Measurements from ENCODE around the gene AATF.

AATF gene

DNA sequence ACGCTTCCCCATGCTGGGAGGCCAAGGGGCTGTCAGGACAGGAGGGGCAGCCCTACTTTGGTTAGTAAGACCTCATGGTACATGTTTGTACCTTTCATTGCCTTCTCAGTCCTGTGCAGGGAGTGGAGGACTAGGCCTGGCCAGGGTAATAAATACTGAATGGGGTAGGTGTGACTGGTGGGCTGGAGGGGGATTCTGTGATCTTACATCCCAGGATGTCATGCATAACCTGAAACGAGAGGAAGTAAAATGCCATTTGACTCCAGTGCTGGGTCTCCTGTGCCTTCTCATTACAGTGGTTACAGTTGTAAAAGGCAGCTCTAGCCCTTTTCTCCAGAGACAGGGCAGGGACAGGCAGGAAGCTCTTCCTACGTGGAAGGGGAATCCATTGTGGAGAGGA lies 138.2 kb downstream of the AATF start:
- no peak for DNase-seq

DNA sequence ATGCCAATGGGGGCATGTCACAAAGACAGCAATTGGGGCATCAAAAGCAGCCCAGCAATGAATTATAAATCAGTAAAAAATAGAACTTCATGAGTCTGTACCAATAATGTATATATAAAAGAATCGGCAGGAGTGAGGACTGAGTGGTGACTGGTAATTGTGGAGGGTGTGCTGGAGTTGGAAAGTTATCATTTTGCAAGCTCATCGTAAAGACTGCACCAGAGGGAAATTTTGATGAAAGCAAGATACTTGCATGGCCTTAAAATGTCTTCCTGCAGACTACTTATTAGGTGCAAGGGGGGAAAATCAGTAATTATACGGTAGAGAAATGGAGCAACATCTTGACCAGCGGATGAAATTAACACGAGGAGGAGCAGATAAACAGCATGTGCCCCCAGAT lies 138.9 kb downstream of the AATF start:
- DNase-seq: no peak

DNA sequence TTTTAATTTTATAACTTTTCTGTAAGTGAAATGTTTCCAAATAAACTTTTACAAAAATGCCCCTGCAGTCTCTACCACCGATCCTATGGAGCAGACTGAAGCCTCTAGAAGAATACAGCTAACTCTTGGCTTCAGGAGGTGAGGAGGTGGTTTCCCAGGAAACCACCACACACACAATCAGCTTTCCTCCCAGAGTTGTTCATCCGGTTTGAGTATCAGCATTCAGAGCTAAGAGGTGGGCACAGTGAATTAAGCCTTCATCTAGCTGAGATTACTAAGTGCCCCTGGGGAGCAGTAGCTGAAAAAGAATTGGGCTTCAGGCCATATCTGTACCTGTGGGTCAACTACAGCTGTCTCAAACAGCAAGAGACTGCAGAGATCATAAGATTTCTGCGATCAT lies 139.7 kb downstream of the AATF start:
- DNase-seq: peak; percentile 8

- no peak for DNase-seq
Observed at GRCh38 chr17:37088913-37089312, 140.2 kb downstream of the AATF start.

DNA sequence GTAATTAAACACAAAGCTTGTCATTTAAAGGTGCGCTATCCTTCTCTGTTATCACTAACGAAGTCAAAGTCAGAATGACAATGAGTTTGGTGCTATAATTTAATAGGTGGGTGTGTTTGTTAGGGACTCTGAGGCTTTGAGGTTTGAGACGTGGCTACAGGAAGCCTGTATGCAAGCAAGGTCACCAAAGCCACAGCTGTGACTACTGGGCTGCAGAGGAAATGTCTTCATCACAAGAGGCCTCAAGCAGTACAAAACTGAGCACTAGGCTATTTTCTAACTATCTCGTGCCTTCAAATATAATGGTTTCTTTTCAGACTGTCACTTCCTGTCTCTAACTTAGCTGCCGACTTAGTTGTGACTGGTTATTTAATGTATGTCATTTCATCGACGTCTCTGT lies 141.2 kb downstream of the AATF start:
- DNase-seq: no peak

DNA sequence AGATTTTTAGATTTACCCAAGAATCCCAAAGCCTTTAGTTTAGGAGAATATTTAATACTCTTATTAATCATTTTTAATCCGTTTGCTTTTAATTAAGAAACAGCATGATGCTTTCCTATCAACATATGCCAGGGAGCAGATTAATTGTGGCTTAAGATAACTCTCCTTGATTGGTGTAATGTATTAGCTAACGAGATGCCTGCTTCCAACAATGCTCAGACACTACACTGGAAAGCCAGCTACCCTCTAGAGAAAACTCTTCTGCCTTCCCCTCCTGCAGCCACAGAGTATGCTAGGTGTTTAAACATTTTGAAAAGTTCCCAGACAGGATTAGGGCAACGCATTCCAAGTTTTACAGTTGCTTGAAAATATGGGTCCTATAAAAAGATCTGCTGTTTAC lies 142.2 kb downstream of the AATF start:
- DNase-seq: no peak

GRCh38 chr17:37092071-37092470 lies 143.3 kb downstream of the AATF start:
- no peak for DNase-seq

DNA sequence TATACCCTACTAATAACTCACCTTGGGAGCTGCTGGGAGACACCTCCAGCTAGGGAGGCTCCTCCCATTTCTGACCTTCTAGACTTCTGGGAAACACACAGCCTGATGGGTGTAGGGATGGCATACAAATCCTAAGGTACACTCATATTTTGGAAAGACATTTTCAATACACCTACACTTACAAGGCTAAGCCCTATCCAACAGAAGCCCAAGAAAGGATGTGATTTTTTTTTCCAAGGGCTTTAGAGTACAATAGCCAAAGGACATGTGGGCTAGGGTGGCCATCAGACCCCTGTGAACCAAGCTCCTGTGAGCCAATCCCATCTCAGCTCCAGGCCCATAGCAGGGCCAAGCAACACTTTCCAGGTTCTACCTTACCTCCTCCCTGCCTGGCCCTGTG lies 143.9 kb downstream of the AATF start:
- no peak for DNase-seq

DNA sequence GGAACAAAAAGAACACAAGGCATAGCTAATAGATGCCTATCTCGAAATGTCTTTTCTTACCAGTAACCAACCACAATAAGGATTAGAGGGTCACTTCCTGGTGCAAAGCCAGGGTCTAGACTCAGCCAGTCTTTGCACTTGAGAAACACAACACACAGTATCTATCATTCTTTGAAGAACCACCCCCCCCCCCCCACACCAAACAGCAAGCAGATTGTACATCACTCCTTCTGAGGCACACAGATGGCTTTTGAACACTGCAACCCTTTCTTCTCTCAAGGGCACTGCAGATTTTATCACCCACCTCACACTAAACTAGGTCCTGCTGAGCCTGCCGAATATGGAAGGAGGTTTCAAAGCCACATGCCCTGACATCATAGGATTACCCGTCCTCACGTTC lies 145.6 kb downstream of the AATF start:
- no peak for DNase-seq

DNA sequence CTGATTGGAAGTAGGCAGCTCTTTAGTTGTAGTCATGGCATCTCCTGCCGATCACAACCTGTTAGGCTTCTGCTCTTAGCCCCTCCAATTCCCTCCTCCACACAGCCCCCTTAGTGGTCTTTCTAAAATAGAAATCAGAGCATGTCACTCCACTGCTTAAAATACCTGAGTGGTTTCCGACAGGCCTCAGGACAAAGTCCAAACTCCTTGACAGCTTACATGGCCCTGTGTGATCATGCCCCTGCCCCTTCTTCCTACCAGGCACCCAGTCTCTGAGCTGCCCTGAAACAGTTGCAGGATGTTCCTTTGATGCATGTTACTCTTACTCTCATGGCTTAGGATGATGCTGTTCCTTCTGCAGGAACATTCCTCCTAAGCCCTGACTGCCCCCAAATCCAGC lies 147.3 kb downstream of the AATF start:
- no peak for DNase-seq

DNA sequence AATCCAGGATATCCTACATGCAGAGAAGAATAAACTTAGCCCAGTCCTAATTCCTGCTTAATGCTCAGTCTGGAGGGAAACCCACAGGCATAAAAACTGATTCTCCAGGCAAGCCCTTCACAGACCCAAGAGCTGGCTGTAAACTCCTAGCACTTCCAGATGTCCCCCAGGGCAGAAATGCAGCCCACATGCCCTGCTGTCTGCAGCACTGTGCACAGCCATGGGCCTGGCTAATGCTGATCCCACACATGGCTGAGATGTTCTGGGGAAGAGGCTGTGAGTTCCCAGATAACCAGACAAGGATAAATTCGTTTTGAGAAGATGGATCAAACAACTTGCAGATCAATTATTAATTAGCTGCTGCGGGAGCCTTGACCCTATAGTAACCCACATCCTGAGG lies 148.4 kb downstream of the AATF start:
- no peak for DNase-seq

DNA sequence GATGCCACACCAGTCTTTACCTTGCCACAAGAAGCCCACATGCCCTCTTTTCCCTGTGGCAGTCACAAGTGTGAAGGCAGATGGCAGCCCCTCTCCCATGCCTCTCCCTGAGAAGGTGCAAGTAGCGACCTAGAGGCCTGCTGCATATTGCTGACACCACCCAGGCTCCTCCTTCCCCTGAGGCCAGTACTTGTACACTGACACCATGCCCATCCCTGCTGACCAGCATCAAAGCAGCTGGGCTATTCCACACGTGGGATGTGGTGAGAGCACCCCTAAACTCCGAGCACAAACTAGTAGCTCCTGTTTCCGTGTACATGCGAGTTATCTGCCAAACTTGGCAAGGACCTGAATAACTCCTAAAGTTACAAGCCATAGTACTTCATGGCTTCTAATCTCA lies 149.4 kb downstream of the AATF start:
- DNase-seq: no peak

DNA sequence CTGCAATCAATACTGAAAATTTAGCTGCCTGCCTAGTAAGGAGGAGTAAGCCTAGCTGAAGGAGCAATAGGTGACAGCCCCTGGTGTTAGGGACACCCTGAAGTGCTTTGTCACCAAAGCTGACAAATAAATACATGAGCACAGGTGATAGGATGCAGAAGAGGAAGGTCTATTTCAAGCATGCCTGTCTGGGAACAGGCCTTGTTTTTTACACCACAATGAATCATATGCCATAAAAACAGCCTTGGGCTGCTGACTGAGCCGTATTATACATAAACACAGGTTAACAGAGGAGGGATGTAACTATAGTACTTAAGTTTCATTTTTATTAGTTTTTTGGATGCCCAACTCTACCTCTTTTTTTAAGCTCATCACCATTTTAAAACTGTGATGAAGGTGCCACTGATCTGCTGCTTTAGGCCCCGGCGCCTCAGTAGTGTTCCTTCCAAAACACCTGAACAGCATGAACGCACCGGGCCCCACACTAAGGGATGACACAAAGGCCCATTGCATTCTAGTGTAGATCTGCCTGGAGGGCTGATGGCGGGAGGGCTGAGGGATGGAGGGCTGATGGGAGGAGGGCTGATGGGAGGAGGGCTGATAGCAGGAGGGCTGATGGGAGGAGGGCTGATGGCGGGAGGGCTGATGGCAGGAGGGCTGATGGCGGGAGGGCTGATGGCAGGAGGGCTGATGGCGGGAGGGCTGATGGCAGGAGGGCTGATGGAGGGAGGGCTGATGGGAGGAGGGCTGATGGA lies 150.3 kb downstream of the AATF start:
- no peak for DNase-seq

DNA sequence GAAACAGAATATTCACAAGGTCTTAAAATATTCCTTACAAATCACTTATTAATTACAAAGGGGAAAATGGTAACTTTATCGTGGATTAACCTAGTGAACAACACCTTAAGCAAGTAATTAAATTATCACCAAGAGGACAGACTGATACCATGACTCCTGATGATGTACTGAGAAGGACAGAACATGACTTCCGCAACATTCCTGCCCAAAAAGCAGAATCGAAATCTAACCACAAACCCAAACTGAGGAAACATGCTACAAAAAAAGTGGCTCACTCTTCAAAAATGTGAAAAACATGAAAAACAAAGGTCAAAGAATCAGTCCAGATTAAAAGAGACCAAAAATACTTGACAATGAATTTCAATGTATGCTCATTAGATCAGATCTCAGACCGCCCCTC lies 151.5 kb downstream of the AATF start:
- DNase-seq: no peak

DNA sequence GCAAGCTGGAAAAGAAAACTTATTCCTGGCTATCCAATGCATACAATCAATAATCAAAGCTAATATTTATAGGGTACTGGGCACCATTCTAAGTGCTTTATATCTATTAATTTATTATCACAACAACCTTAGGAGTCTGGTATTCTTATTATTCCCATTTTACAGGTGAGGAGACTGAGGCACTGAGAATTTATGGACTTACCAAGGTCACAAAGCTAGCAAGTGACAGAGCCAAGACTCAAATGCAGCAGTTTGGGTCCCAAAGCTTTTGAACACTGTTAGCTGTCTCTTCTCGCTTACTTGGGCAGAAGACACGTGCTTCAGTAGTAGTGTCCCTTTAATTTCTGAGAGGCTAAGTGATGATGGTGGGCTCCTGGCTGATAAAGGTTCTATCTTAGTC lies 152.6 kb downstream of the AATF start:
- DNase-seq: no peak

- DNase-seq: no peak
Observed at GRCh38 chr17:37103231-37103630, 154.5 kb downstream of the AATF start.

DNA sequence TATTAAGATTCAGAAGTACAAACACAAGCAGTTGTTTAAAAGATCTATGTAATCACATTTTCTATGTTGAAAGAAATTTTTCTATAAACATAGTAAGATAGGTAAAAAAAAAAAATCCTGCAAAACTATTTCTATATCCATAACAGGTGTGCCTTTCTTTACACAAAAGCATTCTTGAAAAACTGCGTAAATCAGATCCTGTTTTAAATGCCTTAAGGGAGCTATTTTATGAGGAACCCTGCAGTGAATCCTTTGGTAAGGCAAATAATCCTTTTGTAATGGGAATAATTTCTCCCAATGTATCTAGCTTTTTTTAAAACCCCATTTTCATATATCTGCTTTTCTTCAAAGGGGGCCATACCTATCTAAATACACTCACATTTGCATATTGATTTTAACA lies 157.3 kb downstream of the AATF start:
- peak; percentile 17 for DNase-seq
